ENCODE results near the gene ZNF610.

ZNF610 gene

GRCh38 chr19:52398081-52398441, 62.0 kb downstream of the ZNF610 start:
- DNase-seq, result peak; percentile 11

GRCh38 chr19:52410276-52410675, 74.2 kb downstream of the ZNF610 start:
- DNase-seq, result no peak

GRCh38 chr19:52415711-52416110, 79.7 kb downstream of the ZNF610 start:
- DNase-seq, result no peak

Data from fibroblast of skin of scalp (primary cell).